Measurements from ENCODE around the gene SLC20A1.

DNA sequence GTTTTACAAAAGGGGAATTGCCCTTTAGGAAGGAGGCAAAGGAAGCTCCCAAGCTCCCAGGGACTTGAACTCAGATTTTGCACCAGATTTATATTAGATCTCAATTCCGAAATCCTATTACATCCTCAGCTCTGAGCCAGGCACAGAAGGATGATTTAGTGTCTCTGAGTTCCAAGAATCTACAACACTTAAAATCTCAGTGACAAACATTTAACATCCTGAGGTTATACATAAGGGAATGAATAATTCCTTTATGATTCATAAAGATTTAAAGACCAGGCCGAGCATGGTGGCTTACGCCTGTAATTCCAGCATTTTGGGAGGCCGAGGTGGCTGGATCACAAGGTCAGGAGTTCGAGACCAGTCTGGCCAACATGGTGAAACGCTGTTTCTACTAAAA, 16.5 kb upstream of the SLC20A1 start:
- TF ChIP-seq, protein P1, sequence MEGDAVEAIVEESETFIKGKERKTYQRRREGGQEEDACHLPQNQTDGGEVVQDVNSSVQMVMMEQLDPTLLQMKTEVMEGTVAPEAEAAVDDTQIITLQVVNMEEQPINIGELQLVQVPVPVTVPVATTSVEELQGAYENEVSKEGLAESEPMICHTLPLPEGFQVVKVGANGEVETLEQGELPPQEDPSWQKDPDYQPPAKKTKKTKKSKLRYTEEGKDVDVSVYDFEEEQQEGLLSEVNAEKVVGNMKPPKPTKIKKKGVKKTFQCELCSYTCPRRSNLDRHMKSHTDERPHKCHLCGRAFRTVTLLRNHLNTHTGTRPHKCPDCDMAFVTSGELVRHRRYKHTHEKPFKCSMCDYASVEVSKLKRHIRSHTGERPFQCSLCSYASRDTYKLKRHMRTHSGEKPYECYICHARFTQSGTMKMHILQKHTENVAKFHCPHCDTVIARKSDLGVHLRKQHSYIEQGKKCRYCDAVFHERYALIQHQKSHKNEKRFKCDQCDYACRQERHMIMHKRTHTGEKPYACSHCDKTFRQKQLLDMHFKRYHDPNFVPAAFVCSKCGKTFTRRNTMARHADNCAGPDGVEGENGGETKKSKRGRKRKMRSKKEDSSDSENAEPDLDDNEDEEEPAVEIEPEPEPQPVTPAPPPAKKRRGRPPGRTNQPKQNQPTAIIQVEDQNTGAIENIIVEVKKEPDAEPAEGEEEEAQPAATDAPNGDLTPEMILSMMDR (conservative IDR thresholded peaks at IDR 0.05; ENCODE audit: low read depth, low read length) = no peak
- TF ChIP-seq MAZ (IDR thresholded peaks at IDR 0.05; ENCODE audit: borderline replicate concordance, low read depth, low read length) (no peak), RCOR1 (IDR thresholded peaks at IDR 0.05; ENCODE audit: insufficient replicate concordance, low read length) (no peak), POLR2A (IDR thresholded peaks at IDR 0.05; ENCODE audit: low read depth, low read length) (no peak), BHLHE40 (IDR thresholded peaks at IDR 0.05; ENCODE audit: low read depth, low read length) (no peak), RAD21 (IDR thresholded peaks at IDR 0.05; ENCODE audit: low read length) (no peak), RFX5 (IDR thresholded peaks at IDR 0.05; ENCODE audit: low read depth, low read length) (no peak), CEBPB (IDR thresholded peaks at IDR 0.05; ENCODE audit: low read depth, low read length) (no peak)
